ENCODE measurements around the gene NSG1. TPM values are rescaled to one million over a fixed set of nuclear protein-coding genes. Genes with fewer than 3 reads are reported as not detected.

Gene NSG1
- total RNA-seq, 2 donors from 2014 or later, result 1.0 to 3.2 TPM

Other genes with a start within 250 kb of the NSG1 start
- not detected for gene OTOP1, start 160.2 kb upstream of the NSG1 start, total RNA-seq
- gene TMEM128, start 138.9 kb upstream of the NSG1 start, total RNA-seq, result 10 to 100 TPM; 26.2 to 31.2 TPM
- 10 to 100 TPM; 25.5 to 41.0 TPM for gene LYAR, start 96.9 kb upstream of the NSG1 start, total RNA-seq
- gene ZBTB49, start 96.9 kb upstream of the NSG1 start, total RNA-seq, result 1 to 10 TPM; 6.4 to 8.2 TPM
- gene STX18, start 154.9 kb downstream of the NSG1 start, total RNA-seq, result 10 to 100 TPM; 22.3 to 24.0 TPM